HG02623 (cell line): ENCODE results near the gene PPOX.

Source experiments
- ATAC-seq: cut with Tn5 transposase; IDR thresholded peaks from one replicate; pipeline ENCODE4 v1.9.1; 2021; ENCODE audit warnings: moderate library complexity; ENCODE audit not compliant: unreplicated experiment

The PPOX gene

GRCh38 chr1:161196521-161197451, 30.6 kb downstream of the PPOX start:
- no peak for ATAC-seq

- ATAC-seq, result no peak
These were observed 31.5 kb downstream of the PPOX start for GRCh38 chr1:161197560-161198193.

GRCh38 chr1:161198194-161198896, 32.1 kb downstream of the PPOX start:
- no peak for ATAC-seq

- ATAC-seq, result no peak
These were observed 32.7 kb downstream of the PPOX start, which contains the start of gene ADAMTS4 for GRCh38 chr1:161198897-161199431. Gene ADAMTS4, minus strand, starts transcription at chr1:161199054. Its CDS starts 427 bp downstream, at chr1:161198627.

- no peak for ATAC-seq
These were observed 33.4 kb downstream of the PPOX start for GRCh38 chr1:161199506-161200139.

- no peak for ATAC-seq
These were observed 34.3 kb downstream of the PPOX start for GRCh38 chr1:161200421-161200991.

GRCh38 chr1:161200992-161201835, 35.0 kb downstream of the PPOX start:
- no peak for ATAC-seq

- ATAC-seq, result peak; percentile 92
These were observed 35.8 kb downstream of the PPOX start, which contains the start of gene NDUFS2 for GRCh38 chr1:161201836-161202712. Gene NDUFS2, plus strand, starts transcription at chr1:161202367. Its CDS starts 19 bp downstream, at chr1:161202386.

- ATAC-seq, result no peak
These were observed 40.4 kb downstream of the PPOX start for GRCh38 chr1:161206411-161207140.

- no peak for ATAC-seq
These were observed 40.9 kb downstream of the PPOX start for GRCh38 chr1:161207173-161207572.

- no peak for ATAC-seq
These were observed 43.7 kb downstream of the PPOX start for GRCh38 chr1:161209790-161210409.

GRCh38 chr1:161214369-161214768, 48.1 kb downstream of the PPOX start:
- ATAC-seq, result no peak

- no peak for ATAC-seq
These were observed 48.9 kb downstream of the PPOX start, which contains the start of gene FCER1G for GRCh38 chr1:161215076-161215475. Gene FCER1G, plus strand, starts transcription at chr1:161215295. Its CDS starts 27 bp downstream, at chr1:161215322.

GRCh38 chr1:161216945-161217712, 50.9 kb downstream of the PPOX start:
- ATAC-seq, result peak; percentile 83

- ATAC-seq, result no peak
These were observed 51.6 kb downstream of the PPOX start for GRCh38 chr1:161217831-161218230.

GRCh38 chr1:161218301-161219077, 52.3 kb downstream of the PPOX start:
- no peak for ATAC-seq
